ENCODE results near the gene CHFR. TPM values are rescaled to one million over a fixed set of nuclear protein-coding genes. Genes with fewer than 3 reads are reported as not detected.

The CHFR gene
- total and polyA plus RNA-seq, 4 donors, result 7.0 to 23.4 (median 14.6) TPM

GRCh38 chr12:132784580-132784979 lies 102.8 kb downstream of the CHFR start:
- DNase-seq (ENCODE audit: low spot score), result no peak
- no peaks in the 10 kb centered on the region for H3K4me1 ChIP-seq (ENCODE audit: control insufficient read depth in 4 of 4, insufficient read depth in 4 of 4, low read length in 3 of 4)
- H3K9me3 ChIP-seq (ENCODE audit: control insufficient read depth in 4 of 4, low read length in 3 of 4), result no peaks in the 10 kb centered on the region
- TF ChIP-seq MAX (IDR thresholded peaks at IDR 0.05) (no peak), RAD21 (IDR thresholded peaks at IDR 0.05) (no peak), EGR1 (IDR thresholded peaks at IDR 0.05; ENCODE audit: low read depth in 2 of 2) (no peak), CTCF (IDR thresholded peaks at IDR 0.05; ENCODE audit: low read depth, low read length, missing input control) (no peak), REST (IDR thresholded peaks at IDR 0.05) (no peak)
- H3K4me3 ChIP-seq (ENCODE audit: low read depth in 1 of 3, low read length in 3 of 3), result no peak overlapping the region
- no peaks in the 10 kb centered on the region for H3K27me3 ChIP-seq (ENCODE audit: control insufficient read depth in 4 of 4, insufficient read depth in 4 of 4, low read length in 3 of 4)
- no peak overlapping the region for H3K9ac ChIP-seq (ENCODE audit: low read depth in 1 of 2, low read length in 2 of 2)
- WGBS, result 86% methylated on average over 9 of the region's 9 CpGs
- H3K36me3 ChIP-seq (ENCODE audit: control insufficient read depth in 4 of 4, insufficient read depth in 3 of 4, low read depth in 1 of 4, low read length in 3 of 4), result peaks cover 23 to 75% (median 49%) of the 10 kb centered on the region in 4 donors
- H3K27ac ChIP-seq (ENCODE audit: low read depth in 1 of 2, low read length in 2 of 2), result no peak overlapping the region

GRCh38 chr12:132783917-132784531 lies 103.4 kb downstream of the CHFR start:
- DNase-seq (ENCODE audit: low spot score), result no peak
- no peak overlapping the region for H3K9ac ChIP-seq (ENCODE audit: low read depth in 1 of 2, low read length in 2 of 2)
- 83% methylated on average over 22 of the region's 22 CpGs for WGBS

More at GRCh38 chr12:132783917-132784531, 103.4 kb downstream of the CHFR start:
- H3K9me3 ChIP-seq (ENCODE audit: control insufficient read depth in 4 of 4, low read length in 3 of 4), result no peaks in the 10 kb centered on the region
- no peak for TF ChIP-seq EGR1 (IDR thresholded peaks at IDR 0.05; ENCODE audit: low read depth in 2 of 2)
- no peak for TF ChIP-seq RXRA (IDR thresholded peaks at IDR 0.05)
- no peak for TF ChIP-seq TAF1 (conservative IDR thresholded peaks at IDR 0.05)
- no peak for TF ChIP-seq YY1 (IDR thresholded peaks at IDR 0.05)
- TF ChIP-seq NR2F2 (IDR thresholded peaks at IDR 0.05), result no peak
- no peak for TF ChIP-seq HNF4G (IDR thresholded peaks at IDR 0.05)
- no peak for TF ChIP-seq SP1 (IDR thresholded peaks at IDR 0.05)
- TF ChIP-seq MAX (IDR thresholded peaks at IDR 0.05), result no peak
- TF ChIP-seq REST (IDR thresholded peaks at IDR 0.05), result no peak
- TF ChIP-seq ATF3 (IDR thresholded peaks at IDR 0.05), result no peak
- no peak for TF ChIP-seq CTCF (IDR thresholded peaks at IDR 0.05; ENCODE audit: low read depth, low read length, missing input control)
- no peak for TF ChIP-seq HNF4A (conservative IDR thresholded peaks at IDR 0.05)
- H3K4me3 ChIP-seq (ENCODE audit: low read depth in 1 of 3, low read length in 3 of 3), result no peak overlapping the region
- no peaks in the 10 kb centered on the region for H3K27me3 ChIP-seq (ENCODE audit: control insufficient read depth in 4 of 4, insufficient read depth in 4 of 4, low read length in 3 of 4)
- H3K36me3 ChIP-seq (ENCODE audit: control insufficient read depth in 4 of 4, insufficient read depth in 3 of 4, low read depth in 1 of 4, low read length in 3 of 4), result peaks cover 23 to 73% (median 52%) of the 10 kb centered on the region in 4 donors
- H3K4me1 ChIP-seq (ENCODE audit: control insufficient read depth in 4 of 4, insufficient read depth in 4 of 4, low read length in 3 of 4), result no peaks in the 10 kb centered on the region
- no peak overlapping the region for H3K27ac ChIP-seq (ENCODE audit: low read depth in 1 of 2, low read length in 2 of 2)
